ENCODE measurements around the gene HAGHL.

DNA sequence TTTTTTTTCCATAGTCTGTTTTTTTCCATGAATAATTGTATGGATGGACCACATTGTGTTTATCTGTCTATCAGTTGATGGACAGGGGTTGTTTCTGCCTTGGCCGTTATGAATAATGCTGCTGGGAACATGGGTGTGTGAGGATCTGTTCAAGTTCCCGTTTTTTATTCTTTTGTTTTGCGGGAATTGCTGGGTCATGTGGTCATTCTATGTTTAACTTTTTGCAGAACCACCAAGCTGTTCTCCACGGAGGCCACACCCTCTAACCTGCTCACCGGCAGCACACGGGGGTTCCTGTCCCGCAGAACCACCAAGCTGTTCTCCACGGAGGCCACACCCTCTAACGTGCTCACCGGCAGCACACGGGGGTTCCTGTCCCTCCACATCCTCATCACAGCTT is 27.8 kb downstream of the HAGHL start:
- no peak for TF ChIP-seq POLR2A (IDR thresholded peaks at IDR 0.05; ENCODE audit: low read depth, low read length)
- TF ChIP-seq POLR2AphosphoS5 (IDR thresholded peaks at IDR 0.05; ENCODE audit: low read depth, low read length) = no peak

Measured in GM12891 (cell line).